Spinal cord (tissue), 10 donors: ENCODE results near the gene SULT4A1. TPM values are rescaled to one million over a fixed set of nuclear protein-coding genes. Genes with fewer than 3 reads are reported as not detected.

Experiments used
- DNase-seq, 6 donors: peaks; one replicate each; pipeline versions ENCODE4 v3.0.0 to v3.0.0-alpha.2; 2013 to 2015; ENCODE audit warnings: low spot score in 6 of 6, low read depth in 4 of 6
- H3K27ac ChIP-seq: one replicate; pipeline ENCODE4 v1.5.1; 2013; ENCODE audit warnings: low read depth, low read length, control low read depth
- H3K27me3 ChIP-seq: one replicate; pipeline ENCODE4 v1.6.1; 2013; ENCODE audit warnings: low read length; ENCODE audit not compliant: control insufficient read depth, insufficient read depth
- H3K36me3 ChIP-seq: one replicate; pipeline ENCODE4 v1.6.1; 2013; ENCODE audit warnings: low read length; ENCODE audit not compliant: control insufficient read depth, insufficient read depth
- H3K4me1 ChIP-seq: one replicate; pipeline ENCODE4 v1.6.1; 2013; ENCODE audit warnings: low read length; ENCODE audit not compliant: control insufficient read depth, insufficient read depth
- H3K4me3 ChIP-seq: one replicate; pipeline ENCODE4 v1.5.1; 2013; ENCODE audit warnings: low read depth, low read length, control low read depth
- H3K9me3 ChIP-seq: one replicate; pipeline ENCODE4 v1.6.1; 2013; ENCODE audit warnings: low read length; ENCODE audit not compliant: control insufficient read depth, insufficient read depth
- WGBS: methylation state at CpG from one replicate; pipeline ENCODE4 v1.1.5; 2013; ENCODE audit warnings: missing lambda C conversion rate; ENCODE audit not compliant: insufficient coverage; 5-methylcytosine and 5-hydroxymethylcytosine counted together
- polyA plus RNA-seq, 2 donors: library from polyadenylated mRNA; unstranded; fragments of 120-200 nt; gene quantifications; one replicate each; pipeline ENCODE4 v1.2.1, GENCODE V29; 2013; ENCODE audit not compliant: insufficient read length in 2 of 2
- total RNA-seq, 2 donors: library from RNA; depleted of rRNA in 1 of 2; stranded (reverse); fragments of 120-200 nt in 1 of 2; fragments of >200 nt in 1 of 2; gene quantifications; one replicate each; pipeline versions ENCODE4 v1.2.3 to v1.2.4, GENCODE V29; 2013 to 2014
- donor health status: healthy.

The SULT4A1 gene
- total and polyA plus RNA-seq, 4 donors, result 15.7 to 90.2 (median 76.7) TPM

DNA sequence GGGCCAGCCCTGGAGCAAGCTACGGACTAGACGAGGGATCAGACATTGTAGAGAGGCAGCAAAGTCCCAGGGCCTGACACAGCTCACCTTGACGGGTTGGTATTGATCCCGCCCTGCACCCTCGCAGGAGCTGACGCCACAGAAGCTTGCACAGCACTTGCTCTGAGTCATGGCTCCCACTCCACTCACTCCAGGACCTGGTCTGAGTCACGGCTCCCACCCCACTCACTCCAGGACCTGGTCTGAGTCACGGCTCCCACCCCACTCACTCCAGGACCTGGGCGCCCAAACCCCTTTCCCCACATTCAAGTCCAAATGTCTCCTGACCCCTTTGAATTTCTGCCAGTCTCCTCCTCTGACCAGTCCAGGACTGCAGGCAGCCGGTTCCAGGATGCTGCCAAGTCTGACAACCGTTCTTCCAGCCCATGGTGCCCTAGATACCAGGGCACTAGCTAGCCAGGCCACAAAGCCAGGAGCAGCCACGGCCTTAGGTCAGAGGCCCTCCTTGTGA, 35.5 kb upstream of the SULT4A1 start:
- H3K36me3 ChIP-seq, result no peaks in the 10 kb centered on the region
- no peaks in the 10 kb centered on the region for H3K4me1 ChIP-seq
- H3K9me3 ChIP-seq, result no peaks in the 10 kb centered on the region
- WGBS, result 78% methylated on average over 12 of the region's 12 CpGs
- DNase-seq, result no peak
- H3K4me3 ChIP-seq, result no peak overlapping the region
- no peak overlapping the region for H3K27ac ChIP-seq
- no peaks in the 10 kb centered on the region for H3K27me3 ChIP-seq

GRCh38 chr22:43895986-43896645, 33.8 kb upstream of the SULT4A1 start:
- no peaks in the 10 kb centered on the region for H3K9me3 ChIP-seq
- 31% methylated on average over 9 of the region's 11 CpGs for WGBS
- no peaks in the 10 kb centered on the region for H3K36me3 ChIP-seq
- peaks cover 15% of the 10 kb centered on the region for H3K27me3 ChIP-seq
- H3K4me1 ChIP-seq, result peaks cover 12% of the 10 kb centered on the region
- no peak for DNase-seq
- H3K27ac ChIP-seq, result no peak overlapping the region
- H3K4me3 ChIP-seq, result no peak overlapping the region

DNA sequence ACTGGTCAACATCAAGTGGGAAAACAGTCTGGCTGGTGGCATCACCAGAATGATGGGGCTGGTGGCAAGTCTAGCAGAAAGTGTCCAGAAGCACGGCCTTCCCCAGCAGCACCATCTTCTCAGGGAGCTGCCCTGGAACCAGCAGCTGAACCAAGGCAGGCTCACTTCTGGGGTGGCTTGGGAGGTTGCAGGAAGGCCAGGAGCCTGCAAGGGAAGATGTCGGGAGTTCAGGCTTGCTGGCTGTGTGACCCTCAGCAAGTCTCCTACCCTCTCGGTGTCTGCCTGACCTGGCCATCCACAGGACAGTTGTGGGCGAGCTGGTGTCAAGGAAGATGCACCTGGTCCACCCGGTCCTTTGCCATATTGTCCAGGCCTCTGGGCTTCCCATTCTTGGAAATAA, 31.8 kb upstream of the SULT4A1 start:
- Histone ChIP-seq H3K4me1 (peaks cover 14% of the 10 kb centered on the region), H3K36me3 (no peaks in the 10 kb centered on the region), H3K27me3 (peaks cover 33% of the 10 kb centered on the region), H3K9me3 (no peaks in the 10 kb centered on the region), H3K27ac (no peak overlapping the region), H3K4me3 (no peak overlapping the region)
- 83% methylated on average over 3 of the region's 5 CpGs for WGBS
- DNase-seq, result no peak

GRCh38 chr22:43893266-43893665, 31.0 kb upstream of the SULT4A1 start:
- no peak overlapping the region for H3K27ac ChIP-seq
- H3K36me3 ChIP-seq, result no peaks in the 10 kb centered on the region
- peaks cover 14% of the 10 kb centered on the region for H3K4me1 ChIP-seq
- 90% methylated on average over 4 of the region's 5 CpGs for WGBS
- no peaks in the 10 kb centered on the region for H3K9me3 ChIP-seq
- H3K4me3 ChIP-seq, result no peak overlapping the region
- no peak for DNase-seq
- peaks cover 40% of the 10 kb centered on the region for H3K27me3 ChIP-seq

DNA sequence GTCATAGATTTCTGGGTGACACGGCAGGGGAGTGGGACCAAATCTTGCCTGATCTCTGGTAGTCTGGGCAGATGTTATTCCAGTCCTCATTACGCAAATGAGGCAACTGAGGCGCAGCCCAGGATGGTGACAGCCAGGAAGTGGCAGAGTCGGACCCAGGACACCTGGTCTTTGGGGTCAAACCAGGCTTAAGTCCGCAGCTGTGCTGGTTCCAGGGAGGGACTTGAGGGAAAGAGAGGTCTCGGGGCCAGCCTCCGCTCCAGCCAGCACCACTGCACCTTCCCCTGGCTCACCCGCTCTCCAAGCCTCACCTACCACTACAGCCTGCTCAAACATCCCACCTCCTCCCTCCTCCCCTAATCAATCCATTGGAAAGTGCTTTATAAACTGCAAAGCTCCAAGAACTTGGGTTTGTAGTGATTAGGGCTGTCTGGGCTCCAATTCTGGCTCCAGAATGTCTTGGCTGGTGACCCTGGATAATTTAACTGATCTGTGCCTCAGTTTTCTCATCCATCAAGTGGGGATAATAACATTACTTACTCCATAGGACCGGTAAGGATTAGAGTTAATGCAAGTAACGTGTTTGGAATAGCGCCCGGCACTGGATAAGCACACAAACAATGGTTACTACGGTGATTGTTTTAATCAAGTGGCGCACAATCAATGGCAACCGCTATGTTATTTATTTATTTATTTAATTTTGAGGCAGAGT, 30.0 kb upstream of the SULT4A1 start:
- no peak for DNase-seq
- H3K27ac ChIP-seq, result no peak overlapping the region
- H3K4me3 ChIP-seq, result no peak overlapping the region
- WGBS, result 4% methylated on average over 5 of the region's 15 CpGs
- no peaks in the 10 kb centered on the region for H3K36me3 ChIP-seq
- peaks cover 42% of the 10 kb centered on the region for H3K27me3 ChIP-seq
- no peaks in the 10 kb centered on the region for H3K9me3 ChIP-seq
- peaks cover 14% of the 10 kb centered on the region for H3K4me1 ChIP-seq

DNA sequence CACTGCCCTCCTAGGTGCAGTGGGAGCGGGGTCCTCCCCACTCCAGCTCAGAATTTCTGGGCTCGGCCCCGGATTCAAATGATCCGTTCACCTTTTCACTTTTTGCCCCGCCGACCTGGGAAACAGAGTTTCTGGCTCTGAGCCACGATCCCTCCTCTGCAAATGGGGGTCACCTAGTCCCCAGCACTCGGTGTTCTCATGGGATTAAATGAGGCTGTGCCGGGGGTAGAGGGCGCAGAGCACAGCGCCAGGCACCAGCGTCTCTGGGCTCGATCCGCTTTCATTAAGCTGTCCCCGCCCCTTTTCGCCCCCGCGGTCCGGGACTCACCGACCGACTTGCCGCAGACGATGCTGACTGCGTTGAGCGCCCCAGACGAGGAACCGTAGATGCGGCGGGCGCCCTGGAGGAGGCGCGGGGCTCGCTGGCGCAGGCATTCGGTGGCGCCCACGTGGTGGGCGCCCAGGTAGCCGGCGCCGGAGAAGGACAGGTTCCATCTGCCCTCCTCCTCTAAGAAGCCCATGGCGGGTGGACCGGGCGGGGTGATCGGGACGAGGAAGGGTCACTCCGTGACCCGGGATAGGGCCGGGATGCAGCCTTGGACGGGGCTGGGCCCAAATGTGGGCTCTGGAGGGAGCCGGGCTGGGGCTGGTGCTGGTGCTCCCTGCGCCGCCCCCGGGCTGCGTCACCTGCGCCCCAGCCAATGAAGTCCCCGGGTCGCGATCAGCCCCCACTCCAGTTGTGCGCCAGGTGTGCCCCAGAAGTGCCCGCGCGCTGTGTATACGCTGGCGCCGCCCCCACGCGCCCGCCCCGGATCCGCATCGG, 29.3 kb upstream of the SULT4A1 start, which contains the start of gene PNPLA5:
Gene PNPLA5, minus strand, starts transcription at position 654 of the 823 bp plus-strand sequence. Its CDS starts 133 bp downstream, at position 521.
- WGBS, result 2% methylated on average over 72 of the region's 72 CpGs
- no peak within 1 kb of the TSS for H3K27ac ChIP-seq

GRCh38 chr22:43890901-43891331, 28.6 kb upstream of the SULT4A1 start:
- Histone ChIP-seq H3K4me1 (peaks cover 14% of the 10 kb centered on the region), H3K27me3 (peaks cover 42% of the 10 kb centered on the region), H3K9me3 (no peaks in the 10 kb centered on the region), H3K27ac (no peak overlapping the region), H3K4me3 (no peak overlapping the region), H3K36me3 (no peaks in the 10 kb centered on the region)
- no peak for DNase-seq
- WGBS, result 23% methylated on average over 24 of the region's 24 CpGs

More for the DNA sequence above, 29.3 kb upstream of the SULT4A1 start, which contains the start of gene PNPLA5:
- H3K36me3 ChIP-seq, result no peaks in the 10 kb centered on the region
- H3K27me3 ChIP-seq, result peaks cover 42% of the 10 kb centered on the region
- H3K9me3 ChIP-seq, result no peaks in the 10 kb centered on the region
- peaks cover 14% of the 10 kb centered on the region for H3K4me1 ChIP-seq
- DNase-seq, result peak in 1 of 6 donors; percentile 56
- no peak within 1 kb of the TSS for H3K4me3 ChIP-seq

DNA sequence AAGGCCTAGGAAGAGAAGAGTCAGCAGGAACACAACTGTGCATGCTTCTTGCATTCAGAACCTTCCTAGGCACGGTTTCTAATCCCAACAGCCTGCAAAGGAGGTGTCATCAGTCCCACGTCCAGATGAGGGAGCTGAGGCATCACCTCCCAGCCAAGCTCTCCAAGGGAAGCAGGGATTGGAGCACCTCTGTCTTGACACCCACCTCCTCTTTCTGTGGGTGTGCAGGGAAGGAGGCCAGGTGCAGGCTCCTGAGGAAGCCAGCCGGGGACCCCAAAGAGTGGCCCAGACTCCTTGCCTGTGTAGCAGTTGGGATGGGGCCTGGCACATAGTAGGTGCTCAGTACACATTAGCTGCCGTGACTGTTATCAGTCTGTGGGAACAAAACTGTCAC, 27.5 kb upstream of the SULT4A1 start:
- Histone ChIP-seq H3K4me3 (no peak overlapping the region), H3K36me3 (no peaks in the 10 kb centered on the region), H3K4me1 (peaks cover 14% of the 10 kb centered on the region), H3K27me3 (peaks cover 42% of the 10 kb centered on the region), H3K9me3 (no peaks in the 10 kb centered on the region), H3K27ac (no peak overlapping the region)
- DNase-seq, result no peak
- 52% methylated on average over 2 of the region's 4 CpGs for WGBS

GRCh38 chr22:43889201-43889859, 27.0 kb upstream of the SULT4A1 start:
- no peak overlapping the region for H3K27ac ChIP-seq
- H3K4me3 ChIP-seq, result no peak overlapping the region
- H3K9me3 ChIP-seq, result no peaks in the 10 kb centered on the region
- DNase-seq, result no peak
- peaks cover 14% of the 10 kb centered on the region for H3K4me1 ChIP-seq
- WGBS, result 73% methylated on average over 11 of the region's 16 CpGs
- H3K27me3 ChIP-seq, result peaks cover 42% of the 10 kb centered on the region
- no peaks in the 10 kb centered on the region for H3K36me3 ChIP-seq
